ENCODE results near the gene CAPN1.
"Not testable (repeated sequence)": the region's sequence is repeated elsewhere in the genome, so short reads cannot be mapped to it uniquely, and the experiment has no call there.

The CAPN1 gene

DNA sequence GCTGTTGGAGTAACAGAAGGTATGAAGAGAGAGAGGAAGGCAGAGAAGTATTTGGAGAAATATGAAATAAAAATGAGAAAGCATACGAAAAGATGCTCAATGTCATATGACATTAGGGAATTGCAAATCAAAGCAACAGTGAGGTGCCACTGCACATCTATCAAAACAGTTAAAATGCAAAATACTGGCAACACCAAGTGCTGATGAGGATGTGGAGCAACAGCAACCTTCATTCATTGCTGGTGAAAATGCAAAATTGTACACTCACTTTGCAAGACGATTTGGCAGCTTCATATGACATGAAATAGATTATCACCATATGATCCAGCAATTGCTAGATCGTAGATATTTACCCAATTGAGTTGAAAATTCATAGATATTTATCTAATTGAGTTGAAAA lies 21.1 kb upstream of the CAPN1 start:
- H3K4me1 ChIP-seq (ENCODE audit: control insufficient read depth, insufficient read depth, low read length), result no peaks in the 10 kb centered on the region
- no CpG with 5 or more reads among the region's 3 CpGs for WGBS (ENCODE audit: insufficient coverage, insufficient read length)
- no peak for DNase-seq (ENCODE audit: low read depth, low spot score)

DNA sequence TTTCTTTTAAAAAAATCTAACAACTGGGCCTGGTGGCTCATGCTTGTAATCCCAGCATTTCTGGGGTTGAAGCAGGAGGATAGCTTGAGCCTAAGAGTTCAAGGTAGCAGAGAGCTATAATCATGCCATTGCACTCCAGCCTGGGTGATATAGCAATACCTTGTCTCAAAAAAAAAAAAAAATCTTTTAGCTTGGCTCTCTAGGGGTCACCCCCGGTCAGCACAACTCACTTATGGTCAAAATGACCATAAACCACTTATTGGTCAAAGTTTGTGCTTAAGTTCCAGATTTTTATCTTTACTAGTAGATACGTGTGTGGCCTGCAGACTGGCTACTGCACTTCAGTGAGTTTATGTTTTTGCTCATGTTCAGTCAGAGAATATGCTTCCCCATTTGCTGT lies 18.0 kb upstream of the CAPN1 start:
- no CpG with 5 or more reads among the region's 2 CpGs for WGBS (ENCODE audit: insufficient coverage, insufficient read length)
- no peak for DNase-seq (ENCODE audit: low read depth, low spot score)
- Histone ChIP-seq H3K9me3 (ENCODE audit: control insufficient read depth, insufficient read depth, low read length) (no peaks in the 10 kb centered on the region), H3K27ac (ENCODE audit: low read length) (no peak overlapping the region), H3K4me1 (ENCODE audit: control insufficient read depth, insufficient read depth, low read length) (no peaks in the 10 kb centered on the region), H3K36me3 (ENCODE audit: control insufficient read depth, insufficient read depth, low read length) (no peaks in the 10 kb centered on the region), H3K27me3 (ENCODE audit: control insufficient read depth, insufficient read depth, low read length) (no peaks in the 10 kb centered on the region), H3K4me3 (ENCODE audit: low read length) (no peak overlapping the region)

More for the DNA sequence above, 21.1 kb upstream of the CAPN1 start:
- Histone ChIP-seq H3K27me3 (ENCODE audit: control insufficient read depth, insufficient read depth, low read length) (no peaks in the 10 kb centered on the region), H3K9me3 (ENCODE audit: control insufficient read depth, insufficient read depth, low read length) (no peaks in the 10 kb centered on the region), H3K36me3 (ENCODE audit: control insufficient read depth, insufficient read depth, low read length) (no peaks in the 10 kb centered on the region), H3K4me3 (ENCODE audit: low read length) (no peak overlapping the region), H3K27ac (ENCODE audit: low read length) (no peak overlapping the region)

DNA sequence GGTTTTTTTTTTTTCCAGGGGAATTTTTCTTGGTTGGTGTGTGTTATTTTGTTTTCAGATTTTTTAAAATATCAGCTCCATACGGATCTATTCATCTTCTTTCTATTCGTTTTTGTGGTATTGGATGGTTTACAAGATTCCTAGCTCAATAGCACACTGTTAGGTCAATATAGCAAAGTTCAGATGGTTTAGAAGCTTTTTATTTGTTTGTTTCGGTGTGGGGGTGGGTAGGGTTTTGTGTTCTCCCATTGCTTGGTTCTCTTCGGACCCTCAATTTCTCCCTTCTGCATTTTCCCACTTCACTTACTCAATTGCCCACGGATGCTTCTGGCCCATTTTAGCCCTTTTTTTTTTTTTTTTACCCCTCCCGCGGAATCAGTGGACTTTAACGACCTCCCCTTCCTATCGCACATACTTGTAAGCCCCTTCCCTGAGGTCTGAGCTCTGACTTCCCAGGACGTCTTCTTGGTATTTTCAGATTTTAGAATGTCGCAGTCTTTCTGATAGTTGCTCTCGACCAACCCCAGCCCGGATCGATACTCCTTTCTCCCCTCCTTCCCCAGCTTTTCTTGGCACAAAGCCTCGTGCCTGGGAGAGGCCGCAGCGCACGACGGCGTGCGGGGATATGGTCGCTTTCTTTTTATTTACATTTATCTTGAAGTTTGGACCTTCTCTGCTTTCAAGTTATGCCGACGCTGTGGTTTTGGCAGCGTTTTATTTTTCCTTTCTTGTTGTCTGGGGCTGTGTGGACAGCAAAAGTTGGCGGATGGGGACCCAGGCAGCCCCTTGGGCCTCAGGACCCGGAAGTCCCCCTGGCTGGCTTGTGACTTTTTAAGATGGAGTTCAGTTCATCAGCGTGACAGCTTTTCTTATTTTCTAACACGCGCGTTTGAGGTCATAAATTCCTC lies 16.1 kb upstream of the CAPN1 start:
- Histone ChIP-seq H3K4me1 (ENCODE audit: control insufficient read depth, insufficient read depth, low read length) (no peaks in the 10 kb centered on the region), H3K27ac (ENCODE audit: low read length) (no peak overlapping the region), H3K4me3 (ENCODE audit: low read length) (no peak overlapping the region), H3K36me3 (ENCODE audit: control insufficient read depth, insufficient read depth, low read length) (no peaks in the 10 kb centered on the region), H3K27me3 (ENCODE audit: control insufficient read depth, insufficient read depth, low read length) (no peaks in the 10 kb centered on the region), H3K9me3 (ENCODE audit: control insufficient read depth, insufficient read depth, low read length) (no peaks in the 10 kb centered on the region)
- no peak for DNase-seq (ENCODE audit: low read depth, low spot score)
- no CpG with 5 or more reads among the region's 31 CpGs for WGBS (ENCODE audit: insufficient coverage, insufficient read length)

DNA sequence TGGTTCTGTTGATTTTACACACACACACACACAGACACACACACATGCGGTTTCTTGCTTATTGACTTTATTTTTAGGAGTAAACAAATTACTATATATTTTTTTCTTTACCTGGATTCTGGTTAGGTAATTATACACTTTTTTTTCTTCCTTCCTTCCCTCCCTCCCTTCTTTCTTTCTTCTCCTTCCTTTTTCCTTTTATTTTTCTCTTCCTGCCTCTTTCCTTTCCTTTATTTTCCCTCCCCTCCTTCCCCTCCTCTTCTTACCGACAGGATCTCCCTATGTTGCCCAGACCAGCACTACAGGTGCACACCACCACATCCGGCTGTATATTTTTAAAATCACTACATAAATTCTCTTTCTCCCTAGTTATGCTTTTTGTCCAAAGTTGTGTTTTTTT lies 14.8 kb upstream of the CAPN1 start:
- no peak for DNase-seq (ENCODE audit: low read depth, low spot score)
- no peak overlapping the region for H3K27ac ChIP-seq (ENCODE audit: low read length)
- no peaks in the 10 kb centered on the region for H3K36me3 ChIP-seq (ENCODE audit: control insufficient read depth, insufficient read depth, low read length)
- no peaks in the 10 kb centered on the region for H3K4me1 ChIP-seq (ENCODE audit: control insufficient read depth, insufficient read depth, low read length)
- H3K27me3 ChIP-seq (ENCODE audit: control insufficient read depth, insufficient read depth, low read length), result no peaks in the 10 kb centered on the region
- no CpG with 5 or more reads among the region's 3 CpGs for WGBS (ENCODE audit: insufficient coverage, insufficient read length)
- H3K9me3 ChIP-seq (ENCODE audit: control insufficient read depth, insufficient read depth, low read length), result no peaks in the 10 kb centered on the region
- H3K4me3 ChIP-seq (ENCODE audit: low read length), result no peak overlapping the region

DNA sequence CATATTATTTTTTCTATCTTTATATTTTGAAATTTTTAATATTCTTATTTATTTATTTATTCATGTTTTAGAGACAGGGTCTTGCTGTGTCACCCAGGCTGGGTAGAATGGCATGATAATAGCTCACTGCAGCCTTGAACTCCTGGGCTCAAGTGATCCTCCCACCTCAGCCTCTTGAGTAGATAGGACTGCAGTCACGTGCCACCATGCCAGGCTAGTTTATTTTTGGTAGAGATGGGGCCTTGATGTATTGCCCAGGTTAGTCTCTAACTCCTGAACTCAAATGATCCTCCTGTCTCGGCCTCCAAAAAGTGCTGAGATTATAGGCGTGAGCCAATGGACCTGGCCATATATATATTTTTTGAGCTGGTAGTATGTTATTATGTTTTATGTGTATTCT lies 14.1 kb upstream of the CAPN1 start:
- Histone ChIP-seq H3K27me3 (ENCODE audit: control insufficient read depth, insufficient read depth, low read length) (no peaks in the 10 kb centered on the region), H3K27ac (ENCODE audit: low read length) (no peak overlapping the region), H3K9me3 (ENCODE audit: control insufficient read depth, insufficient read depth, low read length) (no peaks in the 10 kb centered on the region), H3K4me1 (ENCODE audit: control insufficient read depth, insufficient read depth, low read length) (no peaks in the 10 kb centered on the region), H3K36me3 (ENCODE audit: control insufficient read depth, insufficient read depth, low read length) (no peaks in the 10 kb centered on the region), H3K4me3 (ENCODE audit: low read length) (no peak overlapping the region)
- no CpG with 5 or more reads among the region's 3 CpGs for WGBS (ENCODE audit: insufficient coverage, insufficient read length)
- DNase-seq (ENCODE audit: low read depth, low spot score), result no peak

DNA sequence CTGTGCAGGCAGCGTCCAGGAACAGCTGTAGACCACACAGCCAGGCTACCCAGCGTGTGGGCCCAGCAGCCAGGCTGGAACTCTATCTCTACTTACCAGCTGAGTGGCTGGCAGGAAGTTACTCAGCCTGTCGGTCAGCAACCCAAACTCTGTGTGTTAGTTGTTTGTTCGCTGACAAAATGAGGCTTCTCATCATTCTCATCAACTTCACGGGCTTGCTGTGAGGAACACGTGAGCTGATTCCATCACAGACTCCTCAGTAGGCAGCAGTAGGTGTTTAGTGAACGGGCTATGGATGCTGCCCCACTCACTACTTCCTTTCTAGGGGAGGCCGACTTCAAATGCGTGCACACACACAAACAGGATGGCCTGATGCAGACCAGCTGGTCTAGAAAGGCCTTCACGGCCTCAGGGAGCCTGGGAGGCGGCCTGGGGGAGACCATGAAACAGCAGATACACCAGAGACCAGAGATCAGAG lies 12.5 kb upstream of the CAPN1 start:
- Histone ChIP-seq H3K4me3 (ENCODE audit: low read length) (no peak overlapping the region), H3K27ac (ENCODE audit: low read length) (no peak overlapping the region), H3K36me3 (ENCODE audit: control insufficient read depth, insufficient read depth, low read length) (no peaks in the 10 kb centered on the region), H3K4me1 (ENCODE audit: control insufficient read depth, insufficient read depth, low read length) (no peaks in the 10 kb centered on the region), H3K9me3 (ENCODE audit: control insufficient read depth, insufficient read depth, low read length) (no peaks in the 10 kb centered on the region), H3K27me3 (ENCODE audit: control insufficient read depth, insufficient read depth, low read length) (no peaks in the 10 kb centered on the region)
- WGBS (ENCODE audit: insufficient coverage, insufficient read length), result no CpG with 5 or more reads among the region's 11 CpGs
- no peak for DNase-seq (ENCODE audit: low read depth, low spot score)

DNA sequence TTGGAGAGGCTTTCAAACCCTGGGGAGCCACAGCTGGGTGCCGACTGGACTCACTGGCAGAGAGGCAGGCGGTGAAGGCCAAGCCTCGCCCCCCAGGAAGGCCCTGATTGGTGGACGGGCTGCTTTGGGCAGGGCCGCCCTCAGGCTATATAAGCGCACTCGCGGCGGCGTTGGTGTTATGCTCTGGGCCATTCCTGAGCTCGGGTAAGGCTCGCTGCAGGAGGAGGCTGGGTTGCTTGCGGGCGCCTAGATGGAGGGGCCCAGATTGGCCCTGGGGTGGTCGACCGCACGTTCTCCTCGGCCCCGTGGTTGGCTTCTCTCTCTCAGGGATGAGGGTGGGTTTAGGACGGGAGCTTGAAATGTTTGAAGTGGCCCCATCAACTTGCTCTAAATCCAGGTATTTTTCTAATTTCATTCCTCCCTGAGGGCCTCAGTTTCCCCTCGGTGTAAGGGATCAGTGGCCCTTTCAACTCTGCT lies 11.6 kb upstream of the CAPN1 start, which contains the start of gene SPDYC:
Gene SPDYC, plus strand, starts transcription at position 176 of the 477 bp plus-strand sequence. CDS start 1,125 bp downstream, outside the sequence.
- no peaks in the 10 kb centered on the region for H3K9me3 ChIP-seq (ENCODE audit: control insufficient read depth, insufficient read depth, low read length)
- no peak for DNase-seq (ENCODE audit: low read depth, low spot score)
- no peaks in the 10 kb centered on the region for H3K36me3 ChIP-seq (ENCODE audit: control insufficient read depth, insufficient read depth, low read length)
- WGBS (ENCODE audit: insufficient coverage, insufficient read length), result no CpG with 5 or more reads among the region's 21 CpGs
- no peaks in the 10 kb centered on the region for H3K27me3 ChIP-seq (ENCODE audit: control insufficient read depth, insufficient read depth, low read length)
- no peaks in the 10 kb centered on the region for H3K4me1 ChIP-seq (ENCODE audit: control insufficient read depth, insufficient read depth, low read length)
- no peak within 1 kb of the TSS for H3K4me3 ChIP-seq (ENCODE audit: low read length)
- H3K27ac ChIP-seq (ENCODE audit: low read length), result no peak within 1 kb of the TSS

DNA sequence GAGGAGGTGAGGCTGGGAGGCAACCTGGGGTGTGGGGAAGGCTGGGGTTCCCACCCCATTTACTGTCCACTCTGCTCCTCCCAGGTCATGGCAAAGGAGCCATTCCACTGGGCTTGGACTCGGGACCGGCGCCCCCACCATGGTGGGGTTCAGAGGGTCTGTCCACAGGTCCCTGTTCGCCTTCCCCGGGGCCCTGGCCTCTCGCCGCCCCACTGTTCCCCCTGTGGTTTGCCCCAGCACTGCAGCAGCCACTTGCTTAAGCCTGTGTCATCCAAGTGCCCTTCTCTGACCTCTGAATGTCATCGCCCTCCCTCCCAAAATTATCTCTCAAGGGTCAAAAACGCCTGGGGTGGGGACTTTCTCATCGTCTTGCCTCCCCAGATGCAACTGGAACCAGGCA lies 9.1 kb upstream of the CAPN1 start:
- no peaks in the 10 kb centered on the region for H3K4me1 ChIP-seq (ENCODE audit: control insufficient read depth, insufficient read depth, low read length)
- H3K4me3 ChIP-seq (ENCODE audit: low read length), result no peak overlapping the region
- H3K27ac ChIP-seq (ENCODE audit: low read length), result no peak overlapping the region
- WGBS (ENCODE audit: insufficient coverage, insufficient read length), result no CpG with 5 or more reads among the region's 10 CpGs
- no peak for DNase-seq (ENCODE audit: low read depth, low spot score)
- H3K27me3 ChIP-seq (ENCODE audit: control insufficient read depth, insufficient read depth, low read length), result no peaks in the 10 kb centered on the region
- no peaks in the 10 kb centered on the region for H3K9me3 ChIP-seq (ENCODE audit: control insufficient read depth, insufficient read depth, low read length)
- H3K36me3 ChIP-seq (ENCODE audit: control insufficient read depth, insufficient read depth, low read length), result no peaks in the 10 kb centered on the region

DNA sequence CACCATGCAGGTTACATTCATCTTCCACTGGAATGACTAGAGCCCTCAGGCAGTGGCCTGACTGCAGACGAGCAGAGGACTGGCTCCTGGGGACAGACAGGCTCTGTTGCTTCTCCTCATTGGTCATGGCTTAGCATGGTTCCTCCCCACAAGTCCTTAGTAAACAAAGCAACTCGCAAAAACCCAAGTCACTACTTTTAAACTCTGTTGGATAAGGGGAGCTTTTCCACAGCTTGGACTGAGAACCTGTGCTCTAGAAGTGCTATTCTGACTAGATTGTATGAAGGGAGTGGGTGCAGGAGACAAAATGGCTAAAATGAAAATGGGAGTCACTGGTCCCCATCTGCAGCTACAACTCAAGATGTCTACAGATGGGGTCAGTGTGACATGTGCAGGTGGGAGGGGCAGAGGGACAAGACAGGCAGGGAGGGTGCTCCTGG lies 7.1 kb upstream of the CAPN1 start:
- not testable (repeated sequence) for H3K4me1 ChIP-seq (ENCODE audit: control insufficient read depth, insufficient read depth, low read length); H3K4me3 ChIP-seq (ENCODE audit: low read length); H3K27ac ChIP-seq (ENCODE audit: low read length); H3K36me3 ChIP-seq (ENCODE audit: control insufficient read depth, insufficient read depth, low read length); DNase-seq (ENCODE audit: low read depth, low spot score); H3K9me3 ChIP-seq (ENCODE audit: control insufficient read depth, insufficient read depth, low read length); H3K27me3 ChIP-seq (ENCODE audit: control insufficient read depth, insufficient read depth, low read length)
- no CpG with 5 or more reads among the region's 2 CpGs for WGBS (ENCODE audit: insufficient coverage, insufficient read length)

DNA sequence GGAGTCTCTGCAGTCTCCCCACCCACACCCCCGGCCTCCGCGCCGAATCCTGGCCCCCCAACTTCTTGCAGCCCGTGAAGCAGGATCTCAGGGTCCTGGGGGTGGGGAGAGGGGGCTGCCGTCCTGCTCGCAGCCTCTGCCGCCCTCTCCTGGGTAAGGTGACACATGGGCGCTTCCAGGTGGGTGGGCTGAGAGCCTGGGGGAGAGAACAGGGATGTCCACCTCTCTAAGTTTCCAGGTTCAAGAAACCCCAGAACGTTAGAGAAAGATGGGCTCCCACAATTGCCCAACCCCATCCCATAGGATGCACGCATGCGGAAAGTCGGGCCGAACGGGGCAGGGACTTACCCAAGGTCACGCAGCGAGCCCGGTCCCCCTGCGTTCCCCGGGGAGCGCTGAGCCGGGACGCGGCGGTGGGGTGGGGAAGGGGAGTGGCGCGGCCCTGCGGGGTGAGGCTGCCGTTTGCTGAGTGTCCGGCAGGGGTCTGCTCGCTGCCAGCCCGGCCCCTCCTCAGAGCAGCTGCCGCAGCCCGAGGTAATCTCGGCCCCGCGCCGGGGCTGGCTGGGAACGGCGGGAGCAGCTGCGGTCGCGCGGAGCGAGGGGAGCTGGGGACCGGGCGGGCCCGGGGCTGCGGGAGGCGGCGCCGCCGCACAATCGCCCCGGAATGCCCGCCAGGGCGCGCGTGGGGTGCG lies 705 bp upstream of the CAPN1 start:
- Histone ChIP-seq H3K36me3 (ENCODE audit: control insufficient read depth, insufficient read depth, low read length) (no peaks in the 10 kb centered on the region), H3K4me3 (ENCODE audit: low read length) (peak overlapping the region; percentile 95; the same call in 1 of the 2 replicates), H3K4me1 (ENCODE audit: control insufficient read depth, insufficient read depth, low read length) (peaks cover 13% of the 10 kb centered on the region), H3K27ac (ENCODE audit: low read length) (no peak overlapping the region), H3K27me3 (ENCODE audit: control insufficient read depth, insufficient read depth, low read length) (no peaks in the 10 kb centered on the region), H3K9me3 (ENCODE audit: control insufficient read depth, insufficient read depth, low read length) (no peaks in the 10 kb centered on the region)
- peak; percentile 37 for DNase-seq (ENCODE audit: low read depth, low spot score)
- no CpG with 5 or more reads among the region's 60 CpGs for WGBS (ENCODE audit: insufficient coverage, insufficient read length)

Data from iPS DF 6.9 (cell line).